ENCODE data around the gene PLCXD3. TPM values are rescaled to one million over a fixed set of nuclear protein-coding genes. Genes with fewer than 3 reads are reported as not detected.

PLCXD3 gene
- total and polyA plus RNA-seq, 9 of the 15 experiments (the other 6 are each of a cell fraction or from before 2014, with no cell fraction given) = not detected

- in situ Hi-C loops (cut with MboI) = no loop called here
- FAIRE-seq = no peak
- TF ChIP-seq EWSR1 (IDR thresholded peaks at IDR 0.05; ENCODE audit: borderline replicate concordance, low read depth, partially characterized antibody) = no peak
- no peak for TF ChIP-seq HSF4 (CRISPR knock-in tag; IDR thresholded peaks at IDR 0.05; ENCODE audit: borderline replicate concordance)
- TF ChIP-seq CREB1 (IDR thresholded peaks at IDR 0.05) = no peak
- TF ChIP-seq CREB1 (CRISPR knock-in tag; IDR thresholded peaks at IDR 0.05) = no peak
- TF ChIP-seq, protein P1, sequence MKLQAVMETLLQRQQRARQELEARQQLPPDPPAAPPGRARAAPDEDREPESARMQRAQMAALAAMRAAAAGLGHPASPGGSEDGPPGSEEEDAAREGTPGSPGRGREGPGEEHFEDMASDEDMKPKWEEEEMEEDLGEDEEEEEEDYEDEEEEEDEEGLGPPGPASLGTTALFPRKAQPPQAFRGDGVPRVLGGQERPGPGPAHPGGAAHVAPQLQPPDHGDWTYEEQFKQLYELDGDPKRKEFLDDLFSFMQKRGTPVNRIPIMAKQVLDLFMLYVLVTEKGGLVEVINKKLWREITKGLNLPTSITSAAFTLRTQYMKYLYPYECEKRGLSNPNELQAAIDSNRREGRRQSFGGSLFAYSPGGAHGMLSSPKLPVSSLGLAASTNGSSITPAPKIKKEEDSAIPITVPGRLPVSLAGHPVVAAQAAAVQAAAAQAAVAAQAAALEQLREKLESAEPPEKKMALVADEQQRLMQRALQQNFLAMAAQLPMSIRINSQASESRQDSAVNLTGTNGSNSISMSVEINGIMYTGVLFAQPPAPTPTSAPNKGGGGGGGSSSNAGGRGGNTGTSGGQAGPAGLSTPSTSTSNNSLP (IDR thresholded peaks at IDR 0.05; ENCODE audit: borderline replicate concordance, low read depth, low read length) = no peak
- TF ChIP-seq NR2C1 (IDR thresholded peaks at IDR 0.05) = no peak
- TF ChIP-seq NR2C1 (tag; IDR thresholded peaks at IDR 0.05) = no peak
- TF ChIP-seq ZNF354B (CRISPR knock-in tag; IDR thresholded peaks at IDR 0.05) = no peak
- TF ChIP-seq ZBTB8A (IDR thresholded peaks at IDR 0.05; ENCODE audit: partially characterized antibody) = no peak
- TF ChIP-seq, protein P2, sequence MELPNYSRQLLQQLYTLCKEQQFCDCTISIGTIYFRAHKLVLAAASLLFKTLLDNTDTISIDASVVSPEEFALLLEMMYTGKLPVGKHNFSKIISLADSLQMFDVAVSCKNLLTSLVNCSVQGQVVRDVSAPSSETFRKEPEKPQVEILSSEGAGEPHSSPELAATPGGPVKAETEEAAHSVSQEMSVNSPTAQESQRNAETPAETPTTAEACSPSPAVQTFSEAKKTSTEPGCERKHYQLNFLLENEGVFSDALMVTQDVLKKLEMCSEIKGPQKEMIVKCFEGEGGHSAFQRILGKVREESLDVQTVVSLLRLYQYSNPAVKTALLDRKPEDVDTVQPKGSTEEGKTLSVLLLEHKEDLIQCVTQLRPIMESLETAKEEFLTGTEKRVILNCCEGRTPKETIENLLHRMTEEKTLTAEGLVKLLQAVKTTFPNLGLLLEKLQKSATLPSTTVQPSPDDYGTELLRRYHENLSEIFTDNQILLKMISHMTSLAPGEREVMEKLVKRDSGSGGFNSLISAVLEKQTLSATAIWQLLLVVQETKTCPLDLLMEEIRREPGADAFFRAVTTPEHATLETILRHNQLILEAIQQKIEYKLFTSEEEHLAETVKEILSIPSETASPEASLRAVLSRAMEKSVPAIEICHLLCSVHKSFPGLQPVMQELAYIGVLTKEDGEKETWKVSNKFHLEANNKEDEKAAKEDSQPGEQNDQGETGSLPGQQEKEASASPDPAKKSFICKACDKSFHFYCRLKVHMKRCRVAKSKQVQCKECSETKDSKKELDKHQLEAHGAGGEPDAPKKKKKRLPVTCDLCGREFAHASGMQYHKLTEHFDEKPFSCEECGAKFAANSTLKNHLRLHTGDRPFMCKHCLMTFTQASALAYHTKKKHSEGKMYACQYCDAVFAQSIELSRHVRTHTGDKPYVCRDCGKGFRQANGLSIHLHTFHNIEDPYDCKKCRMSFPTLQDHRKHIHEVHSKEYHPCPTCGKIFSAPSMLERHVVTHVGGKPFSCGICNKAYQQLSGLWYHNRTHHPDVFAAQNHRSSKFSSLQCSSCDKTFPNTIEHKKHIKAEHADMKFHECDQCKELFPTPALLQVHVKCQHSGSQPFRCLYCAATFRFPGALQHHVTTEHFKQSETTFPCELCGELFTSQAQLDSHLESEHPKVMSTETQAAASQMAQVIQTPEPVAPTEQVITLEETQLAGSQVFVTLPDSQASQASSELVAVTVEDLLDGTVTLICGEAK (IDR thresholded peaks at IDR 0.05) = no peak
- TF ChIP-seq, protein P2 (CRISPR knock-in tag; IDR thresholded peaks at IDR 0.05) = no peak
- no peak for TF ChIP-seq CBX2 (IDR thresholded peaks at IDR 0.05; ENCODE audit: insufficient read depth, low read length, poor library complexity, severe bottlenecking)
- TF ChIP-seq MTA3 (IDR thresholded peaks at IDR 0.05; ENCODE audit: borderline replicate concordance) = no peak
- TF ChIP-seq PRMT5 (CRISPR knock-in tag; IDR thresholded peaks at IDR 0.05) = no peak
- no peak for TF ChIP-seq ATF7 (IDR thresholded peaks at IDR 0.05)
Measured at GRCh38 chr5:41403846-41404245, 106.6 kb downstream of the PLCXD3 start.

More at GRCh38 chr5:41403846-41404245, 106.6 kb downstream of the PLCXD3 start:
- intact Hi-C loops (cut with micrococcal nuclease) = no loop called here
- ChIA-PET CTCF (ENCODE audit: low intra/inter-chr PET ratio) (no interaction called here), POLR2A (no interaction called here)
- no peak for DNase-seq (ENCODE audit: extremely low read depth in 1 of 4, low spot score in 3 of 4)
- H2AFZ ChIP-seq (ENCODE audit: low read depth, low read length) = no peak overlapping the region
- no peak overlapping the region for H3K27ac ChIP-seq (ENCODE audit: extremely low read depth, low read depth, low read length)
- H3K4me1 ChIP-seq (replicated peaks in 1 of 2; ENCODE audit: control insufficient read depth in 2 of 2, insufficient read depth in 2 of 2, low read length in 2 of 2) = no peaks in the 10 kb centered on the region
- no peak overlapping the region for H3K4me2 ChIP-seq (ENCODE audit: insufficient read depth, low read length)
- H3K79me2 ChIP-seq (ENCODE audit: control insufficient read depth, insufficient read depth, low read length) = no peaks in the 10 kb centered on the region
- no peaks in the 10 kb centered on the region for H4K20me1 ChIP-seq (replicated peaks; ENCODE audit: control insufficient read depth, insufficient read depth, low read length)
- H3K9ac ChIP-seq (ENCODE audit: insufficient read depth in 1 of 2, low read depth in 2 of 2, low read length in 2 of 2) = no peak overlapping the region
- no TSS peak for BruUV-seq (replicated peaks)
- 0% methylated on average over 3 of the region's 3 CpGs for WGBS (ENCODE audit: insufficient coverage, low coverage, missing lambda C conversion rate)
- no peak overlapping the region for H3K4me3 ChIP-seq
- no peaks in the 10 kb centered on the region for H3K27me3 ChIP-seq (ENCODE audit: control insufficient read depth in 2 of 2, insufficient read depth in 2 of 2, low read length in 2 of 2)
- no peak for ATAC-seq
- H3K36me3 ChIP-seq (ENCODE audit: control insufficient read depth, insufficient read depth, low read length) = no peaks in the 10 kb centered on the region
- no peaks in the 10 kb centered on the region for H3K9me1 ChIP-seq (ENCODE audit: control insufficient read depth, insufficient read depth, low read length)
- H3K9me3 ChIP-seq (replicated peaks; ENCODE audit: control insufficient read depth, insufficient read depth, low read depth, low read length) = no peaks in the 10 kb centered on the region; the same call in 1 of the 2 replicates

All from K562 (cell line).